WTC11 (cell line): ENCODE data around the gene GLIPR2. TPM values are rescaled to one million over a fixed set of nuclear protein-coding genes. Genes with fewer than 3 reads are reported as not detected.
A peak's percentile ranks its signal among the peaks of the same experiment; 100 is the strongest.

ENCODE experiments used
- ATAC-seq: fragments of 200-7000 bp; cut with Tn5 transposase; 2 replicates; pipeline ENCODE4 v1.10.0; 2021; ENCODE audit warnings: mild to moderate bottlenecking, moderate library complexity
- CTCF ChIA-PET: fragments of 300-600 bp; sonication (Branson Sonifier 250); formaldehyde crosslinking; loops from one replicate; lab custom pipeline; 2021; ENCODE audit warnings: antibody characterized with exemption; lab: Charles Lee
- POLR2A ChIA-PET: fragments of 350-600 bp; sonication (Branson Sonifier 250); formaldehyde crosslinking; loops from one replicate; lab custom pipeline; 2021; ENCODE audit warnings: antibody characterized with exemption; lab: Charles Lee
- DNase-seq: peaks from one replicate; pipeline ENCODE4 v3.0.0; 2021; ENCODE audit warnings: low spot score
- H3K27ac Mint-ChIP-seq: 2 replicates; pipeline ENCODE4 v1.8.0; 2021; ENCODE audit warnings: mixed read lengths
- H3K27me3 Mint-ChIP-seq: 2 replicates; pipeline ENCODE4 v1.8.0; 2021; ENCODE audit warnings: low read depth, mild to moderate bottlenecking, moderate library complexity, mixed read lengths
- H3K36me3 Mint-ChIP-seq: 2 replicates; pipeline ENCODE4 v1.8.0; 2021; ENCODE audit warnings: mixed read lengths
- H3K4me1 Mint-ChIP-seq: 2 replicates; pipeline ENCODE4 v1.8.0; 2022; ENCODE audit warnings: mixed read lengths
- H3K4me3 Mint-ChIP-seq: 2 replicates; pipeline ENCODE4 v1.8.0; 2021; ENCODE audit warnings: mild to moderate bottlenecking, moderate library complexity, mixed read lengths
- H3K9me3 Mint-ChIP-seq: 2 replicates; pipeline ENCODE4 v1.8.0; 2021; ENCODE audit warnings: mixed read lengths
- CBFB ChIP-seq: sonication (generic); formaldehyde crosslinking; IDR thresholded peaks from 2 replicates; pipeline ENCODE4 v1.8.1; 2022; ENCODE audit warnings: mild to moderate bottlenecking, low read depth, missing genetic modification reagents
- ETV6 ChIP-seq: sonication (generic); formaldehyde crosslinking; IDR thresholded peaks from 2 replicates; pipeline ENCODE4 v1.8.1; 2022; ENCODE audit warnings: mild to moderate bottlenecking, missing genetic modification reagents
- GABPB1 ChIP-seq: sonication (generic); formaldehyde crosslinking; IDR thresholded peaks from 2 replicates; pipeline ENCODE4 v1.8.1; 2023; ENCODE audit warnings: mild to moderate bottlenecking, missing genetic modification reagents
- GTF2I ChIP-seq: fragments of 250-450 bp; sonication (Bioruptor Pico); conservative IDR thresholded peaks from 2 replicates; pipeline ENCODE4 v1.4.0; 2021; ENCODE audit warnings: mild to moderate bottlenecking
- IRF2 ChIP-seq: sonication (generic); formaldehyde crosslinking; IDR thresholded peaks from 2 replicates; pipeline ENCODE4 v1.8.0; 2022; ENCODE audit warnings: low read depth, missing genetic modification reagents, borderline replicate concordance
- MXD4 ChIP-seq: fragments of 250-450 bp; sonication (Bioruptor Pico); IDR thresholded peaks from 2 replicates; pipeline ENCODE4 v1.8.0; 2021; ENCODE audit warnings: mild to moderate bottlenecking, moderate library complexity, borderline replicate concordance
- RELA ChIP-seq: sonication (generic); formaldehyde crosslinking; IDR thresholded peaks from 2 replicates; pipeline ENCODE4 v1.8.1; 2022; ENCODE audit warnings: missing genetic modification reagents, mild to moderate bottlenecking, borderline replicate concordance
- SMAD4 ChIP-seq: sonication (generic); formaldehyde crosslinking; IDR thresholded peaks from 2 replicates; pipeline ENCODE4 v1.8.0; 2022; ENCODE audit warnings: mild to moderate bottlenecking, missing genetic modification reagents
- TP53 ChIP-seq: sonication (generic); formaldehyde crosslinking; IDR thresholded peaks from 2 replicates; pipeline ENCODE4 v1.8.1; 2023; ENCODE audit warnings: mild to moderate bottlenecking, missing genetic modification reagents
- ZBTB21 ChIP-seq: sonication (generic); formaldehyde crosslinking; IDR thresholded peaks from 2 replicates; pipeline ENCODE4 v1.8.1; 2023; ENCODE audit warnings: mild to moderate bottlenecking, missing genetic modification reagents, borderline replicate concordance
- ZNF263 ChIP-seq: sonication (generic); formaldehyde crosslinking; IDR thresholded peaks from 2 replicates; pipeline ENCODE4 v1.8.1; 2022; ENCODE audit warnings: low read depth, mild to moderate bottlenecking, moderate library complexity, missing genetic modification reagents
- ZNF317 ChIP-seq: sonication (generic); formaldehyde crosslinking; IDR thresholded peaks from 2 replicates; pipeline ENCODE4 v1.8.1; 2023; ENCODE audit warnings: low read depth, mild to moderate bottlenecking, moderate library complexity, missing genetic modification reagents, borderline replicate concordance
- total RNA-seq: library from RNA; stranded (reverse); gene quantifications from 3 replicates; pipeline ENCODE4 v1.2.3, GENCODE V29; 2021
- TF ChIP-seq, protein P1 (sequence below): sonication (generic); formaldehyde crosslinking; conservative IDR thresholded peaks from 2 replicates; pipeline ENCODE4 v1.8.1; 2022; ENCODE audit warnings: mild to moderate bottlenecking, missing genetic modification reagents
- TF ChIP-seq, protein P2 (sequence below): sonication (generic); formaldehyde crosslinking; IDR thresholded peaks from 2 replicates; pipeline ENCODE4 v1.8.1; 2023; ENCODE audit warnings: mild to moderate bottlenecking, missing genetic modification reagents, moderate library complexity
- TF ChIP-seq, protein P3 (sequence below): sonication (generic); formaldehyde crosslinking; IDR thresholded peaks from 2 replicates; pipeline ENCODE4 v1.8.1; 2023; ENCODE audit warnings: mild to moderate bottlenecking, missing genetic modification reagents
- TF ChIP-seq, protein P4 (sequence below): sonication (generic); formaldehyde crosslinking; IDR thresholded peaks from 2 replicates; pipeline ENCODE4 v1.8.0; 2022; ENCODE audit warnings: missing genetic modification reagents

Gene GLIPR2
- total RNA-seq, 1 experiment from 2014 or later, result 3.7 TPM

DNA sequence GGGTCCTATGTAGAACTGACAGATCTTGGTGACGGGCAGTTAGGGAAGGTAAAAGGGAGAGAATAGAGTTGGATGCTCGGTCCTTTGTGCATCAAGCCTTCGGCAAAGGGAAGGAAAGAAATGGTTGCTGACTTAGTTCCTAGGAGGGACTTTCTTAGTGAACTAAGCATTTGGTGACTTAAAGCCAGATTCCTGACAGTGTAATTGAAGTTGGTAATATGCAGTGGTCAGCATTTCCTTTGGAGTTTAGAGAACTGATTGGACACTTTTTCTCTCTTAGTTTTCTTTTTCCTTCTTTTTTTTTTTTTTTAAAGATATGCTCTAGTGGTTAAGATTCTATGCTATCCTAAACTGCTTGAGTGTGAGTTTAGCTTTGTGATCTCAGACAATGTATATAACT, 56.5 kb downstream of the GLIPR2 start:
- no peaks in the 10 kb centered on the region for H3K9me3 Mint-ChIP-seq
- ChIA-PET CTCF (interaction anchor here (0.8 to 1.7 kb wide), 2 partner anchors 12 to 27 kb away, joined by 3 to 4 read pairs; no protein-coding TSS in a partner anchor), POLR2A (no interaction called here)
- peaks cover 34% of the 10 kb centered on the region for H3K4me1 Mint-ChIP-seq
- H3K4me3 Mint-ChIP-seq, result peak overlapping the region; percentile 97
- ATAC-seq, result no peak
- peak overlapping the region; percentile 30; the same call in 1 of the 2 replicates for H3K27ac Mint-ChIP-seq
- peaks cover 24% of the 10 kb centered on the region for H3K36me3 Mint-ChIP-seq
- no peak for DNase-seq
- peaks cover 10% of the 10 kb centered on the region for H3K27me3 Mint-ChIP-seq
- no peak for TF ChIP-seq ZNF317 (CRISPR knock-in tag)
- TF ChIP-seq, protein P1, sequence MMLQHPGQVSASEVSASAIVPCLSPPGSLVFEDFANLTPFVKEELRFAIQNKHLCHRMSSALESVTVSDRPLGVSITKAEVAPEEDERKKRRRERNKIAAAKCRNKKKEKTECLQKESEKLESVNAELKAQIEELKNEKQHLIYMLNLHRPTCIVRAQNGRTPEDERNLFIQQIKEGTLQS (CRISPR knock-in tag), result no peak

DNA sequence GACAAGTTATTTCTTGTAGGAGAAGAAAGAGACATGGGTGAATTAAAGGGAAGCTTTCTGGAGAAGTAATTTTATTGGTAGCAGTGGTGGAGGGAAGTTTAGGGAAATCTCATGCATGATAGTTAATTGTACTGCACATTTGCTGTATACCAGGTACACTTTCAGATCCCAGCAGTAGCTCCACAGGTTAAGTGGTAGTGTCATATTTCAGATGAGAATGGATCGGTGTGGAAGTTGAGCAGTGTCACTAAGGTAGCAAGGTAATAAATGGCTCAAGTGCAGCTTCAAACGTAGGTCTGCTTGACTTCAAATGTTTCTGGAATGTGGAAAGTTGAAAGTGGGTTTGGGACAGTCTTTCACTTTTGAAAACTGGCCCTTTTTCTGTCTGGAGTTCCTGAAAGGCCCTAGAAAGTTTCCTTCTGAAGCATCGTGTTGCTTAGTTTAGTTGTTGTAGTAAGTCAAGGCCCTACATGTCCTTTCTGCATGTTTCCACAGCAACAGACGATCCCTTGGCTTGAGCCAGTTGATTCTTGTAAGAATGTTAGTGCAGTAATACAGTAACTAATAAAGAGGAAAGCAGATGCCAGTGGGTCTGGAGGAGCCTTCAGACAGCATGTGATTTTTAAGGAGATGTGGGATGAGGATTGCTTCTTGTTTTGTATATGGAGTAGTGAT, 57.9 kb downstream of the GLIPR2 start:
- Mint-ChIP-seq H3K4me3 (peak overlapping the region; percentile 15; the same call in 1 of the 2 replicates), H3K27ac (peak overlapping the region; percentile 77), H3K9me3 (no peaks in the 10 kb centered on the region), H3K27me3 (no peaks in the 10 kb centered on the region), H3K36me3 (peaks cover 30% of the 10 kb centered on the region), H3K4me1 (peaks cover 34% of the 10 kb centered on the region)
- POLR2A ChIA-PET, result no interaction called here
- ATAC-seq, result no peak
- DNase-seq, result no peak
- CTCF ChIA-PET, result interaction anchor here (1.7 kb wide), 1 partner anchor 11 kb away, joined by 4 read pairs; no protein-coding TSS in a partner anchor
- TF ChIP-seq IRF2 (CRISPR knock-in tag), result no peak
- no peak for TF ChIP-seq CBFB (CRISPR knock-in tag)

DNA sequence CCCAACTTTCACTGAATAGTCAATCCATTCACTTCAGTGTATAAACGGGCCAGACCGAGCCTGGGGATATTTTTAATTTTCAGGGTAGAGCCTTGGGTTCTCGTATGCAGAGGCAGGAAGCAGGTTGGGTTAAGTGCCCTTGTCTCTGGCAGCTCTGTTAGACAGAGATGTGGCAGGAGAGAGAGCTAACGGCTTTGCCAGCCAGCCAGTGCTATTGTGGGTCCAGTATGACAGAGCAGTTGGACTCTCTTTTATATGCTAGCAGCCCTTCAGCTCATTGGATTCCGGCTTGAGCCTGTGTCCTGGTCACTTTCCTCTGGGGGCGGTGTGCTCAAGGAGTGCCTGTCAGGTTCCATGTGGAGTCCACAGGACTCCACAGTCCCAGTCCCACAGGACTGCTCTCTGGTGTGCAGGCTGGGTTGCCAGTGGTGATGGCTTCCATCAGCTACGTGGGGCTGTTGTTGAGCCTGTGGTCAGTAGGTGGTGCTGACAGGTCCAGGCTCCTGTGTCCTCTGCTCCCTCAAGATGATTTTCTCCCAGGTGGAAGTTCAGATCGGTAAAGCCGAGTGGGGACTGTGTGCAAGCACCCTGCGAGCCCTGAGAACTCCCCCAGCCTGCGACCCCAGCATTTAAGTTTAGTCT, 68.5 kb downstream of the GLIPR2 start:
- Mint-ChIP-seq H3K36me3 (peaks cover 92% of the 10 kb centered on the region), H3K9me3 (no peaks in the 10 kb centered on the region), H3K4me3 (no peak overlapping the region), H3K4me1 (no peaks in the 10 kb centered on the region), H3K27ac (no peak overlapping the region; the same call in 1 of the 2 replicates), H3K27me3 (no peaks in the 10 kb centered on the region)
- TF ChIP-seq, protein P2, sequence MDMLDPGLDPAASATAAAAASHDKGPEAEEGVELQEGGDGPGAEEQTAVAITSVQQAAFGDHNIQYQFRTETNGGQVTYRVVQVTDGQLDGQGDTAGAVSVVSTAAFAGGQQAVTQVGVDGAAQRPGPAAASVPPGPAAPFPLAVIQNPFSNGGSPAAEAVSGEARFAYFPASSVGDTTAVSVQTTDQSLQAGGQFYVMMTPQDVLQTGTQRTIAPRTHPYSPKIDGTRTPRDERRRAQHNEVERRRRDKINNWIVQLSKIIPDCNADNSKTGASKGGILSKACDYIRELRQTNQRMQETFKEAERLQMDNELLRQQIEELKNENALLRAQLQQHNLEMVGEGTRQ, result no peak
- no peak for TF ChIP-seq SMAD4
- TF ChIP-seq, protein P3, sequence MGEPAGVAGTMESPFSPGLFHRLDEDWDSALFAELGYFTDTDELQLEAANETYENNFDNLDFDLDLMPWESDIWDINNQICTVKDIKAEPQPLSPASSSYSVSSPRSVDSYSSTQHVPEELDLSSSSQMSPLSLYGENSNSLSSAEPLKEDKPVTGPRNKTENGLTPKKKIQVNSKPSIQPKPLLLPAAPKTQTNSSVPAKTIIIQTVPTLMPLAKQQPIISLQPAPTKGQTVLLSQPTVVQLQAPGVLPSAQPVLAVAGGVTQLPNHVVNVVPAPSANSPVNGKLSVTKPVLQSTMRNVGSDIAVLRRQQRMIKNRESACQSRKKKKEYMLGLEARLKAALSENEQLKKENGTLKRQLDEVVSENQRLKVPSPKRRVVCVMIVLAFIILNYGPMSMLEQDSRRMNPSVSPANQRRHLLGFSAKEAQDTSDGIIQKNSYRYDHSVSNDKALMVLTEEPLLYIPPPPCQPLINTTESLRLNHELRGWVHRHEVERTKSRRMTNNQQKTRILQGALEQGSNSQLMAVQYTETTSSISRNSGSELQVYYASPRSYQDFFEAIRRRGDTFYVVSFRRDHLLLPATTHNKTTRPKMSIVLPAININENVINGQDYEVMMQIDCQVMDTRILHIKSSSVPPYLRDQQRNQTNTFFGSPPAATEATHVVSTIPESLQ (CRISPR knock-in tag), result no peak
- no peak for TF ChIP-seq ZNF263 (CRISPR knock-in tag)
- TF ChIP-seq ETV6 (CRISPR knock-in tag), result no peak
- TF ChIP-seq TP53 (CRISPR knock-in tag), result no peak
- TF ChIP-seq GTF2I (CRISPR knock-in tag), result no peak
- TF ChIP-seq MXD4, result no peak
- TF ChIP-seq, protein P4, sequence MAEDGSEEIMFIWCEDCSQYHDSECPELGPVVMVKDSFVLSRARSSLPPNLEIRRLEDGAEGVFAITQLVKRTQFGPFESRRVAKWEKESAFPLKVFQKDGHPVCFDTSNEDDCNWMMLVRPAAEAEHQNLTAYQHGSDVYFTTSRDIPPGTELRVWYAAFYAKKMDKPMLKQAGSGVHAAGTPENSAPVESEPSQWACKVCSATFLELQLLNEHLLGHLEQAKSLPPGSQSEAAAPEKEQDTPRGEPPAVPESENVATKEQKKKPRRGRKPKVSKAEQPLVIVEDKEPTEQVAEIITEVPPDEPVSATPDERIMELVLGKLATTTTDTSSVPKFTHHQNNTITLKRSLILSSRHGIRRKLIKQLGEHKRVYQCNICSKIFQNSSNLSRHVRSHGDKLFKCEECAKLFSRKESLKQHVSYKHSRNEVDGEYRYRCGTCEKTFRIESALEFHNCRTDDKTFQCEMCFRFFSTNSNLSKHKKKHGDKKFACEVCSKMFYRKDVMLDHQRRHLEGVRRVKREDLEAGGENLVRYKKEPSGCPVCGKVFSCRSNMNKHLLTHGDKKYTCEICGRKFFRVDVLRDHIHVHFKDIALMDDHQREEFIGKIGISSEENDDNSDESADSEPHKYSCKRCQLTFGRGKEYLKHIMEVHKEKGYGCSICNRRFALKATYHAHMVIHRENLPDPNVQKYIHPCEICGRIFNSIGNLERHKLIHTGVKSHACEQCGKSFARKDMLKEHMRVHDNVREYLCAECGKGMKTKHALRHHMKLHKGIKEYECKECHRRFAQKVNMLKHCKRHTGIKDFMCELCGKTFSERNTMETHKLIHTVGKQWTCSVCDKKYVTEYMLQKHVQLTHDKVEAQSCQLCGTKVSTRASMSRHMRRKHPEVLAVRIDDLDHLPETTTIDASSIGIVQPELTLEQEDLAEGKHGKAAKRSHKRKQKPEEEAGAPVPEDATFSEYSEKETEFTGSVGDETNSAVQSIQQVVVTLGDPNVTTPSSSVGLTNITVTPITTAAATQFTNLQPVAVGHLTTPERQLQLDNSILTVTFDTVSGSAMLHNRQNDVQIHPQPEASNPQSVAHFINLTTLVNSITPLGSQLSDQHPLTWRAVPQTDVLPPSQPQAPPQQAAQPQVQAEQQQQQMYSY (CRISPR knock-in tag), result no peak
- no peak for TF ChIP-seq CBFB (CRISPR knock-in tag)
- TF ChIP-seq RELA (CRISPR knock-in tag), result no peak
- TF ChIP-seq ZBTB21 (CRISPR knock-in tag), result no peak
- no peak for TF ChIP-seq GABPB1 (CRISPR knock-in tag)
- ChIA-PET POLR2A (interaction anchor here (0.5 kb wide), 1 partner anchor 99 kb away, joined by 7 read pairs; no protein-coding TSS in a partner anchor), CTCF (interaction anchor here (0.7 to 2.3 kb wide), 8 partner anchors 11 to 141 kb away, joined by 3 to 23 read pairs (median 4); partner anchors contain the start of gene CLTA)
- peak; percentile 38 for DNase-seq
- ATAC-seq, result peak; percentile 93
